GM23248 (cell line): ENCODE results near the gene H6PD.

ENCODE experiments used
- EZH2 ChIP-seq: fragments of 200-600 bp; sonication (generic); IDR thresholded peaks from 2 replicates; pipeline ENCODE4 v1.6.1; 2018; ENCODE audit warnings: antibody characterized with exemption, mild to moderate bottlenecking; ENCODE audit not compliant: insufficient read depth, poor library complexity, severe bottlenecking
- EZH2phosphoT487 ChIP-seq: fragments of 200-600 bp; sonication (generic); IDR thresholded peaks from 2 replicates; pipeline ENCODE4 v1.6.1; 2018; ENCODE audit warnings: antibody characterized with exemption, moderate library complexity, mild to moderate bottlenecking, low read depth; ENCODE audit not compliant: insufficient read depth

DNA sequence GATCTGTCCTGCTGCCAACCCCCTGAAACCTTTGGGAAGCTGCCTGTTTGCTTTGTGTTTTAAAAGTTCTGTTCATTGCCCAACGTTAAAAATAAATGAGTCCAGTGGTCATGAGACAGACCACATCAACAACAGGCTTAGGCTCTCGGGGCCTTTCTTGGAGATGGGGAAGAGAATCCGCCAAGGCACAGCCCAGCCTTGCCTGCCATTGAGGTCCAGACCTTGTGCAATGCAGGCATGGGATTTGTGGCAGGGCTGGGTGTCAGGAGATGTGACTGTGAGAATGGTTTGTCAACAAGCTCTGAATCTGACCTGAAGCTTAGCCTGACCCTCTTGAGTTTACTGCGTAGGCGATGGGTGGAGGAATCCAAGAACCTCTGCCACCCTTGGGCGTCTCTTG lies 62.3 kb downstream of the H6PD start:
- TF ChIP-seq EZH2phosphoT487 = no peak
- TF ChIP-seq EZH2 = no peak
